ENCODE data around the gene PRIMPOL.
A peak's percentile ranks its signal among the peaks of the same experiment; 100 is the strongest.

PRIMPOL gene

DNA sequence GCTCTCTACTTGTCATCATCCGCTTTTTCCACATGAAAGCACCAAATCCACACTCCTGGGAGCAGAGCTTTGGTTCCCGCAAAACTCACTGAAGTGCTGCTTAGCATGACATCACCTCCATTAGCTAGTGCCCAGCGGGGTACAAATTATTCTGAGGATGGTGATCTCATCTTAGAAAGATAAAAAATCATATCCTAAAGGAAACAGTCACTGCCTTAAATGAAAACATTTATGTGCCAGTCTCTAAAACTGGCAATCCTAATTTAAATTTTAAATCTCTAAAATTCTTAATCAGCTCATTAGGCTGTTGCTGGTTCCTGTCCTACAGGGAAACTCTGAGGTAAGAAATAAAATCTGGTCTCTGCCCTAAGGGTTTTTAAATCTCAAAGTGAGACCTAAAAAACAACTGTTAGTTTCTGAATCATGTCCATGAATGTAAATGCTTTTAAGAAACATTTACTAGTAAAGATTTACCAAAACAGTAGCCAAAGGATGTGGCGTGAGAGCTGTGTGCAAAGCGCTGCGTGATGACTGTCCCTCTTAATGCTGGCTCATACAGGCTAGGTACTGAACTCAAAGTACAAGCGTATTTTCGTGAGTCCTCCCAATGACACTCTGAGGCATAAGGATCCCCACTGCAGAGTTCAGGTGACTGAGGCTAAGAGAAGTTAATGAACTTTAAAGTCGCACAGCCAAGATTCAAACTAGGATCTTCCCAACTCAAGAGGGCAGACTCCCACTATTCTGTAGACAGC, 4.8 kb upstream of the PRIMPOL start:
- no peaks in the 10 kb centered on the region for H3K27me3 ChIP-seq (ENCODE audit: insufficient read depth, insufficient read length)
- H3K4me3 ChIP-seq (ENCODE audit: insufficient read length, low read depth) = no peak overlapping the region
- H3K9ac ChIP-seq (ENCODE audit: insufficient read length, low read depth) = no peak overlapping the region
- TF ChIP-seq YY1 (IDR thresholded peaks at IDR 0.05; ENCODE audit: insufficient read depth, insufficient read length) (no peak), SUZ12 (IDR thresholded peaks at IDR 0.05; ENCODE audit: extremely low read depth, insufficient read depth, insufficient read length) (no peak), ZNF274 (IDR thresholded peaks at IDR 0.05; ENCODE audit: low read depth, low read length) (no peak)
- no peaks in the 10 kb centered on the region for H3K9me3 ChIP-seq (ENCODE audit: insufficient read depth, low read length)
- H3K4me1 ChIP-seq (ENCODE audit: insufficient read depth, insufficient read length) = no peaks in the 10 kb centered on the region
- no peak for DNase-seq (ENCODE audit: low read depth, low spot score)
- H3K36me3 ChIP-seq (ENCODE audit: insufficient read depth, insufficient read length, low read length) = peaks cover 37% of the 10 kb centered on the region

GRCh38 chr4:184645904-184646610, 3.5 kb upstream of the PRIMPOL start:
- no peak overlapping the region for H3K4me3 ChIP-seq (ENCODE audit: insufficient read length, low read depth)
- H3K4me1 ChIP-seq (ENCODE audit: insufficient read depth, insufficient read length) = no peaks in the 10 kb centered on the region
- H3K27me3 ChIP-seq (ENCODE audit: insufficient read depth, insufficient read length) = no peaks in the 10 kb centered on the region
- H3K36me3 ChIP-seq (ENCODE audit: insufficient read depth, insufficient read length, low read length) = peaks cover 29% of the 10 kb centered on the region
- no peak for TF ChIP-seq YY1 (IDR thresholded peaks at IDR 0.05; ENCODE audit: insufficient read depth, insufficient read length)
- TF ChIP-seq ZNF274 (IDR thresholded peaks at IDR 0.05; ENCODE audit: low read depth, low read length) = no peak
- no peak for TF ChIP-seq SUZ12 (IDR thresholded peaks at IDR 0.05; ENCODE audit: extremely low read depth, insufficient read depth, insufficient read length)
- no peaks in the 10 kb centered on the region for H3K9me3 ChIP-seq (ENCODE audit: insufficient read depth, low read length)
- no peak overlapping the region for H3K9ac ChIP-seq (ENCODE audit: insufficient read length, low read depth)
- no peak for DNase-seq (ENCODE audit: low read depth, low spot score)

- peak overlapping the region; percentile 69 for H3K4me3 ChIP-seq (ENCODE audit: insufficient read length, low read depth)
- peak overlapping the region; percentile 87 for H3K9ac ChIP-seq (ENCODE audit: insufficient read length, low read depth)
- TF ChIP-seq YY1 (IDR thresholded peaks at IDR 0.05; ENCODE audit: insufficient read depth, insufficient read length) (no peak), ZNF274 (IDR thresholded peaks at IDR 0.05; ENCODE audit: low read depth, low read length) (no peak), SUZ12 (IDR thresholded peaks at IDR 0.05; ENCODE audit: extremely low read depth, insufficient read depth, insufficient read length) (no peak)
- H3K4me1 ChIP-seq (ENCODE audit: insufficient read depth, insufficient read length) = no peaks in the 10 kb centered on the region
- H3K36me3 ChIP-seq (ENCODE audit: insufficient read depth, insufficient read length, low read length) = peaks cover 21% of the 10 kb centered on the region
- no peaks in the 10 kb centered on the region for H3K9me3 ChIP-seq (ENCODE audit: insufficient read depth, low read length)
- no peak for DNase-seq (ENCODE audit: low read depth, low spot score)
- H3K27me3 ChIP-seq (ENCODE audit: insufficient read depth, insufficient read length) = no peaks in the 10 kb centered on the region
Observed at GRCh38 chr4:184647266-184648053, 2.1 kb upstream of the PRIMPOL start.

DNA sequence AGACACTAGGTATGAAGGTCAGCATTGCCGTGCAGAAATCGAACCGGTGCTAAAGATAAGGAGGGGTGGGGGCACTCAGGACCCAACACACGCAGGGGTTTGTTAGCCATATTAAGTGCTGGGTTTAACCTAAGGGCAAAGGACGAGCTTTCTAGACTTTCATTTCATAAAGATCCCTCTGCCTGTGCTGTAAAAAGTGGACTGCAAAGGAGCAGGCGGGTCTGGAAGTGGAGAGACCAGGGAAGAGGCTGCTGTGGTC, 1.6 kb upstream of the PRIMPOL start:
- Histone ChIP-seq H3K27me3 (ENCODE audit: insufficient read depth, insufficient read length) (no peaks in the 10 kb centered on the region), H3K36me3 (ENCODE audit: insufficient read depth, insufficient read length, low read length) (peaks cover 18% of the 10 kb centered on the region), H3K4me1 (ENCODE audit: insufficient read depth, insufficient read length) (no peaks in the 10 kb centered on the region), H3K9ac (ENCODE audit: insufficient read length, low read depth) (peak overlapping the region; percentile 87), H3K9me3 (ENCODE audit: insufficient read depth, low read length) (no peaks in the 10 kb centered on the region), H3K4me3 (ENCODE audit: insufficient read length, low read depth) (peak overlapping the region; percentile 69)
- TF ChIP-seq YY1 (IDR thresholded peaks at IDR 0.05; ENCODE audit: insufficient read depth, insufficient read length) (no peak), SUZ12 (IDR thresholded peaks at IDR 0.05; ENCODE audit: extremely low read depth, insufficient read depth, insufficient read length) (no peak), ZNF274 (IDR thresholded peaks at IDR 0.05; ENCODE audit: low read depth, low read length) (no peak)
- DNase-seq (ENCODE audit: low read depth, low spot score) = no peak

DNA sequence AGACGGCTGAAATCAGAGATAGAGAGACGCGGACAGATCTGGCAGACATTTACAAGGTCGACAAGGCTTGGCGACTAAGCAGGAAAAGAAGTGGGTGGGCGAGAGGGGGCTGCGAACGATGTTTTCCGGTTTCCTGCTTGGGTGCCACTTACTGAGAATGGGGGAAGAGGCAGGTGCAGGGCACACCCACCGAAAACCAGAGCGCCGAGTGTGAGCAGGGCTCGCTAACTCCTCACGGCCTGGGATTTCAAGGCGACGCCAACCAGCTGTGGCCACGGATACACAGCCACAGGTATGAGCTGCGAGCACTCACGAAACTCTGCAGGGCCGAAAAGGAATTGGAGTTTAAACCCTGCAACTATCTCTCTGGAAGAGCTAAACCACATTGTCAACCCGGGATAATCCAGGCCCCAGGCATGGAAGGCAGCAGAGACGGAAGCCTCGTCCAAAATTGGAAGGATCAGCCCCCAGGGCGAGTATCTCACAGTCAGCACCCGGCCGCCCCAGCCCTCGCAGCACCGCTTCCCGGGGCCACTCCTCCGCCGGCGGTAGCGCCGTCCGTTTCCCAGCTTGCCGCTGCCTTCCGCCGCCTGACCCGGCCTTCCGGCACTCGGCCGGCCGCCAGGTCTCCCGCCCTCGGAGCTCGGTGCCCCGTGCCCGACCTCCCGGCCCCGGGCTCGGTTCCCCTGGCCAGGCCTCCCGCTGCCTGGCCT, 1.1 kb upstream of the PRIMPOL start:
- TF ChIP-seq SUZ12 (IDR thresholded peaks at IDR 0.05; ENCODE audit: extremely low read depth, insufficient read depth, insufficient read length) (no peak), ZNF274 (IDR thresholded peaks at IDR 0.05; ENCODE audit: low read depth, low read length) (no peak), YY1 (IDR thresholded peaks at IDR 0.05; ENCODE audit: insufficient read depth, insufficient read length) (no peak)
- no peaks in the 10 kb centered on the region for H3K4me1 ChIP-seq (ENCODE audit: insufficient read depth, insufficient read length)
- peaks cover 18% of the 10 kb centered on the region for H3K36me3 ChIP-seq (ENCODE audit: insufficient read depth, insufficient read length, low read length)
- no peak for DNase-seq (ENCODE audit: low read depth, low spot score)
- no peaks in the 10 kb centered on the region for H3K9me3 ChIP-seq (ENCODE audit: insufficient read depth, low read length)
- no peaks in the 10 kb centered on the region for H3K27me3 ChIP-seq (ENCODE audit: insufficient read depth, insufficient read length)
- H3K9ac ChIP-seq (ENCODE audit: insufficient read length, low read depth) = peak overlapping the region; percentile 87
- H3K4me3 ChIP-seq (ENCODE audit: insufficient read length, low read depth) = peak overlapping the region; percentile 69

DNA sequence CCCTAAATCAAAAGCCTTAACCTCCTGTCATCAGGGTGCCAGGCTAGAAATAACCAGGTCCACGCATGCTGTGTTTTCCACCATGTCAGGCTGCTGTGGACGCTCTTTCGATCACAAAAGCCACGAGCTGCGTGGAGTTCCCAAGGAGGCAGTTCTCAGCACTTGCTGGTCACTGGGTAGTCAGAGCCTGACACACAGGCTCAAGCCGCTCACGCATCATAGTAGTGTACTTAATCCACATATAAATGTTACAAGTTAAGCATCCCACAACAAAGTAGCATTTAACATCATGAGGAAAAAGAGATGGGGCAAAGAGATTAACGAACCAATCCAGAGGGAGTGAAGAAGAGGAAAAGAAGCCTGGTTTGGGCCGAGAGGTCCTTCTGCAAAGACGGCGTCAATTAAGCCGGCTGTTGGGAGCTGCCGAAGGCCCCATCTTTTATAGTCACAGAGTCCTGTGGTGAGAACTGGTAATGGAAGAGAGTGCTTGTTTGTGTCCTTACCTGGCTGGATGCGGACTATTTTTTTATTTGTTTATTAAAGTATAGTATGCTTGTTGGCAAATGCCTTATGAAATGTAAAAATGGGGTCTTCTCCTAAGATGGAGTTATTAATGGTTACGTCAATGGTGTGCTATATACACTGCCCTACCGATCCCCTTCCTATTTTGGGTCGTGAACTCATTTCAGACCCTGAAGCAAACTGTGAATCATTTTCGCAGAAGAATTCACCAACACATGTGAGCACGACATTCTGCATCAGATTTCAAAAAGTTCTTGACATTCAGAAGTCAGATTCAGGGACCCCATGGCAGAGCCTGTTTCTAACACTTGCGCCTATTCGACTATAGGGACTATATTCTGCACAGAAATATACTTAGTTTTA, 675 bp downstream of the PRIMPOL start:
- Histone ChIP-seq H3K4me1 (ENCODE audit: insufficient read depth, insufficient read length) (no peaks in the 10 kb centered on the region), H3K9me3 (ENCODE audit: insufficient read depth, low read length) (no peaks in the 10 kb centered on the region), H3K27me3 (ENCODE audit: insufficient read depth, insufficient read length) (no peaks in the 10 kb centered on the region), H3K9ac (ENCODE audit: insufficient read length, low read depth) (peak overlapping the region; percentile 92), H3K36me3 (ENCODE audit: insufficient read depth, insufficient read length, low read length) (peaks cover 15% of the 10 kb centered on the region), H3K4me3 (ENCODE audit: insufficient read length, low read depth) (peak overlapping the region; percentile 75)
- no peak for DNase-seq (ENCODE audit: low read depth, low spot score)
- TF ChIP-seq SUZ12 (IDR thresholded peaks at IDR 0.05; ENCODE audit: extremely low read depth, insufficient read depth, insufficient read length) (no peak), ZNF274 (IDR thresholded peaks at IDR 0.05; ENCODE audit: low read depth, low read length) (no peak), YY1 (IDR thresholded peaks at IDR 0.05; ENCODE audit: insufficient read depth, insufficient read length) (no peak)

Data from NT2/D1 (cell line).